Measurements from ENCODE around the gene DISC1. TPM values are rescaled to one million over a fixed set of nuclear protein-coding genes. Genes with fewer than 3 reads are reported as not detected.

DISC1 gene
- total RNA-seq, 2 experiments from 2014 or later = 19.8 to 20.0 TPM

DNA sequence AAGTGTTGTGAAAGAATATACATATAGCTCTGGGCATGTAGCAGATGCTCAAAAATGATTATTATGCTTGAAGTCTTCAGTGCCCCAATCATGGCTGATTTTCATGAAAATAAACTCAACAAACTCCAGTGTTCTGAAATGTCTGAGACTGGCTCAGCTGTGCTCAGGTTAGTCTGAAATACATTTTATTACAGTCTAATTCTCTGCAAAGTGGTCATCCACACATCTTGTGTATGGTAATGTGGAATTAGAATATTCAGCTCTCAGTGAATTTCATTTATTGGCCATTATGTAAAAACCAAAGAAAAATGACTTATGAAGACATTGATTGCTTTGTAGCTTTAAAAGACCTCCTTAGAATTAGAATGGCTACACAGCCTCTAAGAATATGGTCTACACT, 109.9 kb downstream of the DISC1 start:
- no peak for ATAC-seq (ENCODE audit: poor library complexity)
- no peaks in the 10 kb centered on the region for H3K27me3 Mint-ChIP-seq
- no peak for DNase-seq
- Histone ChIP-seq H3K36me3 (ENCODE audit: insufficient read depth, low read length) (no peaks in the 10 kb centered on the region), H3K27ac (ENCODE audit: low read depth in 1 of 2, low read length in 2 of 2) (no peak overlapping the region), H3K27me3 (ENCODE audit: control insufficient read depth in 1 of 2, insufficient read depth in 2 of 2, low read length in 2 of 2) (no peaks in the 10 kb centered on the region), H3K4me3 (ENCODE audit: low read length) (no peak overlapping the region), H3K4me1 (ENCODE audit: insufficient read depth, low read length) (no peaks in the 10 kb centered on the region), H3K9me3 (ENCODE audit: control insufficient read depth in 1 of 2, insufficient read depth in 1 of 2, low read length in 2 of 2) (peaks cover 0 to 12% of the 10 kb centered on the region in 2 experiments)
- H3K4me3 Mint-ChIP-seq = no peak overlapping the region
- POLR2A ChIA-PET = no interaction called here
- peaks cover 5% of the 10 kb centered on the region for H3K4me1 Mint-ChIP-seq (ENCODE audit: low read depth)
- H3K36me3 Mint-ChIP-seq (ENCODE audit: low read depth) = peaks cover 29% of the 10 kb centered on the region
- H3K9me3 Mint-ChIP-seq = no peaks in the 10 kb centered on the region
- CTCF ChIA-PET = no interaction called here
- intact Hi-C loops (cut with DNase I, micrococcal nuclease) = no loop called here
- TF ChIP-seq, protein P1, sequence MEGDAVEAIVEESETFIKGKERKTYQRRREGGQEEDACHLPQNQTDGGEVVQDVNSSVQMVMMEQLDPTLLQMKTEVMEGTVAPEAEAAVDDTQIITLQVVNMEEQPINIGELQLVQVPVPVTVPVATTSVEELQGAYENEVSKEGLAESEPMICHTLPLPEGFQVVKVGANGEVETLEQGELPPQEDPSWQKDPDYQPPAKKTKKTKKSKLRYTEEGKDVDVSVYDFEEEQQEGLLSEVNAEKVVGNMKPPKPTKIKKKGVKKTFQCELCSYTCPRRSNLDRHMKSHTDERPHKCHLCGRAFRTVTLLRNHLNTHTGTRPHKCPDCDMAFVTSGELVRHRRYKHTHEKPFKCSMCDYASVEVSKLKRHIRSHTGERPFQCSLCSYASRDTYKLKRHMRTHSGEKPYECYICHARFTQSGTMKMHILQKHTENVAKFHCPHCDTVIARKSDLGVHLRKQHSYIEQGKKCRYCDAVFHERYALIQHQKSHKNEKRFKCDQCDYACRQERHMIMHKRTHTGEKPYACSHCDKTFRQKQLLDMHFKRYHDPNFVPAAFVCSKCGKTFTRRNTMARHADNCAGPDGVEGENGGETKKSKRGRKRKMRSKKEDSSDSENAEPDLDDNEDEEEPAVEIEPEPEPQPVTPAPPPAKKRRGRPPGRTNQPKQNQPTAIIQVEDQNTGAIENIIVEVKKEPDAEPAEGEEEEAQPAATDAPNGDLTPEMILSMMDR (IDR thresholded peaks at IDR 0.05) = no peak
- no peak overlapping the region for H3K27ac Mint-ChIP-seq

DNA sequence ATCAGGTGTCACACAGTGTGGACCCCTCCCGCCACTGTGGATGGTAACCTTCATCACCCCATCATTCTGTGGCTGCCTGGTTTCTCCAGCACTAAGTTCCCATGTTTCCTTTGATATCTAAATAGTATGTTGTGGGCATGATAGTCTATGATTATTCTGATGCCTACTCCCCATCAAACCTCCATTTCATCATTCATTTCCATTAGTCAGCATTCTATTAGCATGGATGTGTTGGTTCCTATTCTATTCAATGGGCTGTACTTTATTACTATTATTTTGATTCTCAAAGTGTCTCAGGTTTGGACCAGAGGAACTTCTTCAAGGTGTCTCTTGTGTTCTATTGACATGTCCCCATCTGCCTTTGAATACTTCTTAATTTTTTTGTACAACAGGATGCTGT, 112.0 kb downstream of the DISC1 start:
- Mint-ChIP-seq H3K9me3 (no peaks in the 10 kb centered on the region), H3K27ac (no peak overlapping the region), H3K4me3 (no peak overlapping the region), H3K27me3 (no peaks in the 10 kb centered on the region), H3K36me3 (ENCODE audit: low read depth) (peaks cover 36% of the 10 kb centered on the region), H3K4me1 (ENCODE audit: low read depth) (peaks cover 5% of the 10 kb centered on the region)
- no peak for ATAC-seq (ENCODE audit: poor library complexity)
- TF ChIP-seq, protein P1 (IDR thresholded peaks at IDR 0.05) = no peak
- ChIA-PET POLR2A (no interaction called here), CTCF (no interaction called here)
- Histone ChIP-seq H3K36me3 (ENCODE audit: insufficient read depth, low read length) (no peaks in the 10 kb centered on the region), H3K9me3 (ENCODE audit: control insufficient read depth in 1 of 2, insufficient read depth in 1 of 2, low read length in 2 of 2) (peaks cover 0 to 5% of the 10 kb centered on the region in 2 experiments), H3K27ac (ENCODE audit: low read depth in 1 of 2, low read length in 2 of 2) (no peak overlapping the region), H3K4me1 (ENCODE audit: insufficient read depth, low read length) (no peaks in the 10 kb centered on the region), H3K4me3 (ENCODE audit: low read length) (no peak overlapping the region), H3K27me3 (ENCODE audit: control insufficient read depth in 1 of 2, insufficient read depth in 2 of 2, low read length in 2 of 2) (no peaks in the 10 kb centered on the region)
- DNase-seq = no peak
- intact Hi-C loops (cut with DNase I, micrococcal nuclease) = no loop called here

DNA sequence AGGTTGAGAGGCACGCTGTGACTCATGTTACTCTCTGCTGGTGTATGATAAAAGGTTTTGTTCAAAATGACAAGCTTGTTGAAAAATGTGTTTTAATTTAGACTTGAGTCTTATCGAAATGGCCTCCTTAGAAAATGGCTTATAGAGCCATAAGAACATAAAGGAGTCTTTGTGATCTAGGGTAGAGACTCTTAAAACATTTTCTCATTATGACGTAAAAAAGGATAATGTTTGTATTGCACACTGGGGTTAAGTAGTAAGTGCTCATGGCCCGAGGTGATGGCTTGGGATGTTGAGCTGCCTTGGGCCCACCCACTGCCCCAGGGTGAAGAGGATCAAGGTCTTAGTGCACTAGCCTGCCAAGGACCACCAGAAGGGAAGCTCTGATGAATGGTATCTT, 117.4 kb downstream of the DISC1 start:
- H3K4me1 Mint-ChIP-seq (ENCODE audit: low read depth) = no peaks in the 10 kb centered on the region
- Histone ChIP-seq H3K4me3 (ENCODE audit: low read length) (no peak overlapping the region), H3K36me3 (ENCODE audit: insufficient read depth, low read length) (no peaks in the 10 kb centered on the region), H3K4me1 (ENCODE audit: insufficient read depth, low read length) (no peaks in the 10 kb centered on the region), H3K27me3 (ENCODE audit: control insufficient read depth in 1 of 2, insufficient read depth in 2 of 2, low read length in 2 of 2) (no peaks in the 10 kb centered on the region), H3K9me3 (ENCODE audit: control insufficient read depth in 1 of 2, insufficient read depth in 1 of 2, low read length in 2 of 2) (peaks cover 0 to 4% of the 10 kb centered on the region in 2 experiments), H3K27ac (ENCODE audit: low read depth in 1 of 2, low read length in 2 of 2) (no peak overlapping the region)
- no peak overlapping the region for H3K4me3 Mint-ChIP-seq
- no peaks in the 10 kb centered on the region for H3K9me3 Mint-ChIP-seq
- peaks cover 46% of the 10 kb centered on the region for H3K36me3 Mint-ChIP-seq (ENCODE audit: low read depth)
- ATAC-seq (ENCODE audit: poor library complexity) = no peak
- POLR2A ChIA-PET = no interaction called here
- CTCF ChIA-PET = no interaction called here
- H3K27ac Mint-ChIP-seq = no peak overlapping the region
- H3K27me3 Mint-ChIP-seq = no peaks in the 10 kb centered on the region
- TF ChIP-seq, protein P1 (IDR thresholded peaks at IDR 0.05) = no peak
- no peak for DNase-seq
- intact Hi-C loops (cut with DNase I, micrococcal nuclease) = no loop called here

All from CD4-positive, alpha-beta T cell (primary cell).